ENCODE results near the gene RMRP. TPM values are rescaled to one million over a fixed set of nuclear protein-coding genes. Genes with fewer than 3 reads are reported as not detected.

RMRP gene
- total and polyA plus RNA-seq, 10 of the 15 experiments (the other 5 are each of a cell fraction or from before 2014, with no cell fraction given) = 12.0 to 42,450 (median 6,418) TPM; not detected in 4

- Histone ChIP-seq H3K79me2 (ENCODE audit: control insufficient read depth, insufficient read depth, low read length) (no peaks in the 10 kb centered on the region; the same call in 1 of the 2 replicates), H3K4me1 (ENCODE audit: control insufficient read depth, insufficient read depth, low read length) (peaks cover 3% of the 10 kb centered on the region; the same call in 1 of the 2 replicates), H3K27me3 (replicated peaks in 1 of 2; ENCODE audit: control insufficient read depth in 2 of 2, insufficient read depth in 2 of 2, low read length in 1 of 2) (no peaks in the 10 kb centered on the region; a peak in 1 of 4 replicates), H3K4me3 (no peak overlapping the region), H3K4me2 (ENCODE audit: control insufficient read depth, insufficient read depth) (no peak overlapping the region), H3K36me3 (ENCODE audit: control insufficient read depth in 2 of 2, insufficient read depth in 2 of 2, low read length in 1 of 2) (no peaks in the 10 kb centered on the region), H3K9me3 (replicated peaks; ENCODE audit: control insufficient read depth, insufficient read depth, low read length) (no peaks in the 10 kb centered on the region), H2AFZ (ENCODE audit: control insufficient read depth, low read depth, low read length) (no peak overlapping the region), H4K20me1 (ENCODE audit: control insufficient read depth, insufficient read depth) (no peaks in the 10 kb centered on the region), H3K27ac (ENCODE audit: control insufficient read depth, insufficient read depth) (no peak overlapping the region), H3K9ac (ENCODE audit: control insufficient read depth, insufficient read depth, low read length) (no peak overlapping the region)
- POLR2A ChIA-PET = interaction anchor here (0.8 to 1.4 kb wide), 3 partner anchors 8 to 60 kb away, joined by 3 to 6 read pairs (median 6); partner anchors contain the start of genes GBA2 and RGP1
- TF ChIP-seq JUNB (IDR thresholded peaks at IDR 0.05) = no peak
- TF ChIP-seq MYB (IDR thresholded peaks at IDR 0.05; ENCODE audit: borderline replicate concordance, low read depth, low read length) = no peak
- TF ChIP-seq NKRF (conservative IDR thresholded peaks at IDR 0.05) = no peak
- in situ Hi-C loops (cut with MboI) (no loop called here), intact Hi-C loops (cut with micrococcal nuclease; ENCODE audit: unreplicated experiment) (no loop called here)
- RAD21 ChIA-PET (ENCODE audit: unreplicated experiment) = interaction anchor here (0.7 kb wide), 1 partner anchor 23 kb away, joined by 3 read pairs; the partner anchor contains the start of gene ARHGEF39
- BruUV-seq (replicated peaks) = no TSS peak
- WGBS (ENCODE audit: insufficient coverage, insufficient replicate concordance, low lambda C conversion rate, missing lambda C conversion rate) = 50% methylated on average over 2 of the region's 2 CpGs
- ATAC-seq (no peak), FAIRE-seq (no peak), DNase-seq (ENCODE audit: low read depth, low spot score) (no peak)
- CTCF ChIA-PET = interaction anchor here (1.0 to 15.2 kb wide), 6 partner anchors 9 to 138 kb away, joined by 3 to 227 read pairs (median 5); partner anchors contain the start of genes ARHGEF39, CCDC107 and RMRP
- SMC1A ChIA-PET (ENCODE audit: uncharacterized antibody, unreplicated experiment) = interaction anchor here (0.8 to 2.0 kb wide), 4 partner anchors 9 to 41 kb away, joined by 3 to 7 read pairs (median 4); no protein-coding TSS in a partner anchor
Measured at GRCh38 chr9:35687972-35688557, 30.2 kb upstream of the RMRP start.
